Ovary (tissue), 3 donors: ENCODE measurements around the gene KBTBD2.

Source experiments
- CTCF ChIP-seq, 3 donors: fragments of 450-650 bp in 2 of 3; fragments of 200-600 bp in 1 of 3; IDR thresholded peaks; one replicate each; pipeline versions ENCODE4 v1.5.1 to v1.8.0; 2016 to 2022; ENCODE audit warnings: antibody characterized with exemption in 3 of 3, mild to moderate bottlenecking in 1 of 3
- POLR2A ChIP-seq: fragments of 450-650 bp; IDR thresholded peaks from one replicate; pipeline ENCODE4 v1.6.1; 2017; ENCODE audit warnings: antibody characterized with exemption, mild to moderate bottlenecking, moderate library complexity
- donor health status: DM: no; HTN: no; CAD: no.

DNA sequence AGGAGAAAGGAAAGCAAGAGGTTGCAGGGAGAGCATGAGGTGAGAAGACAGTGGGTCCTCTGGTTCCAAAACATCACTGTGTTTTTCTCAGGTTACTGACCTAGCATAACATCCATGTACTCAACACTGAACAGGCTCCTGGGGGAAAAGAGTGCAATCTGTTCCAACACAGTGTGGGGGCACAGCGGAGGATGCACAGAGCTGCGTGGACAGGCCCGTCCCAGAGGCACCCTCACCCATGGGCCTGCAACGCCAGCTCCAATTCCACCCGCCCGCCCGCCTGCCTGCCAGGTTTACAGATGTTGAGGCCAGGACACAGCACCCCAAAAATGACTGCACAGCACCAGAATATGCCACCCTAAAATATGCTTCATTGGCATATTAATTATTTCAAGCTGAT is 38.8 kb upstream of the KBTBD2 start:
- TF ChIP-seq POLR2A (no peak), CTCF (IDR thresholded peaks at IDR 0.05) (no peak)
